DLD1 (cell line): ENCODE data around the gene SLC25A5.
"Not testable (repeated sequence)": the region's sequence is repeated elsewhere in the genome, so short reads cannot be mapped to it uniquely, and the experiment has no call there.

Experiments
- in situ Hi-C: cut with HindIII; loops from 2 replicates; pipeline ENCODE4 v1.10.0; 2017; ENCODE audit warnings: low sequenced_read_pairs

The SLC25A5 gene

GRCh38 chrX:119467842-119468550, at the start of gene SLC25A5:
Gene SLC25A5, plus strand, starts transcription at chrX:119468444. Its CDS starts 72 bp downstream, at chrX:119468516.
- in situ Hi-C loops, result no loop called here

GRCh38 chrX:119419146-119419545, 49.1 kb upstream of the SLC25A5 start:
- in situ Hi-C loops, result no loop called here

DNA sequence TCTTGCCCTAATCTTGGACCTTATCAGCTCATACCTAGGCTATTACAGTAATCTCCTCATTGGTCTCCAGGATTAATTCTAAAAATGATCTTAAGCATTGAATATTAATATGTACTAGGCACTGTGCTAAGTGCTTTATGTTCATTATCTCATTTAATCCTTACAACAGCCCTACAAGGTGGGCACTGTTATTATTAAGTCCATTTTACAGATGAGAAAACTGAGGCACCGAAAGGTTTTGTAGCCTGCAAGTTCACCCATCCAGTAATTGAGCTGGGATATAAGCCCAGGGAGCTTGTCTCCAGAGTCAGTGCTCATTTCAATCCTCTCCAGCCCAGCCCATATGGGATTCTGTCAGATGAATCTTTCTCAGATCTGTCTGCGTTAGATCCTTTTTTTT, 48.3 kb upstream of the SLC25A5 start:
- in situ Hi-C loops, result no loop called here

- in situ Hi-C loops, result no loop called here
Observed at GRCh38 chrX:119421016-119421705, 47.1 kb upstream of the SLC25A5 start.

DNA sequence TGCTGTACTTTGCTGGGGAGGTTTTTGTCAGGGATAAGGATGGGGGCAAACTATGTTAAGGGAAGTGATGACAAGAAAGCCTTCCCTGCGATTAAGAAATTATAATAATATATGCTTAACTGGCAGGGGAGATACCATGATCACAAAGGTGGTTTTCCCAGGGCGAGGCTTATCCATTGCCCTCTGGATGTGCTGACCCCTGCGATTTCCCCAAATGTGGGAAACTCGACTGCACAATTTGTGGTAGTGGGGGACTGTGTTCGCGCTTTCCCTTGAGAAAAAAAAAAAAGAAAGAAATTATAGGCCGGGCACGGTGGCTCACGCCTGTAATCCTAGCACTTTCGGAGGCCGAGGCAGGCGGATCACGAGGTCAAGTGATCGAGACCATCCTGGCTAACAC, 44.6 kb upstream of the SLC25A5 start:
- in situ Hi-C loops, result no loop called here

GRCh38 chrX:119424999-119425398, 43.2 kb upstream of the SLC25A5 start:
- in situ Hi-C loops, result no loop called here

DNA sequence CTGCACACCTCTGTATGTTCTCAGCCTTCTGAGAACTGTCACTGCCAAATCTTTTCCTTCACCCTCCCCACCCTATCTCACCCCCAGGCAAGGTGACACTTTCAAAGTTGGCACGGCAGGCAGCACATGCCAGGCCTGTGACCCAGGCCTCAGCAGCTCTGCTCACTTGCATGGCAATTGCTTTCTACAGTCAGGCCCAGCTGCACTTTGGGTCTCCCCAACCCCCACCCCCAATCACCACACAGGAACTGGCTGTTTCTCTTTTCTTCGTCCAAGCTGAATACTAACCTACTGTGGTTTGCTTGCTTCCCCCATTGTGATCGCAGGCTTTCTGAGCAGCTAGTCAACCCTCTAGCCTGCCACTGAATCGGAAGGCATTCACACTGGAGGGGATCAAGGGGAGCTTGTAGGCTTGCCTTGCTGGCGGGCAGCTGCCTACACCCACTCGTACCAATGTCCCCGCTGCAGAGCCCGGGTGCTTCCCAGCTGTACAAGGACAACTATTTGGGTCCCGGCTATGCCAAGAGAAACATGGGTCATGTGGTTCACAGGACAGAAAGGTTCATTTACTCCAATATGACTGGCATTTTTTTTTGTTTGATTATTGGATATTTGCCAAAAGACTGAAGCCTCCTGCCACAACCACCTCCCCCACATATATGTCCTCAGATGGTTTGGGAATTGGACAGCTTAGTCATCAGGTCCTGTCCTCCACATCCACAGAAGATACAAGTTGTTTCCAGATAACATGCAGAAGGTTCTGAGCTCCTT, 41.0 kb upstream of the SLC25A5 start:
- in situ Hi-C loops, result no loop called here

DNA sequence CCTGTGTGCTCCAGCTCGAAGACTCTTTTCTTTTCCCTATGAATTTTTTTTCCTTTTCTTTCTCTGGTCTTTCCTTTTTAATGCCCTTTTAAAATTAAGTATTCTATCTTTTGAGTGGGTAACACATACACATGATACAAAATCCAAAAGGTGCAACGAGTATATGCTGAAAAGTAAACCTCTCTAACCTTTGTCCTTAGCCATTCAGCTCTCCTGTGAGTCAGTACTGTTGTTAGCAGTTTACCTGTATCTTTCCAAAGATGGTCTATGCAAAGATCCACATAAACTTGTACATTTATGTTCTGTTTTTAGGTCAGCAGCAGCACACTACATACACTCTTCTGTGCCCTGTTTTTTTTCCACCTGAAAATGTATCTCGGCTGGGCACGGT, 40.5 kb upstream of the SLC25A5 start:
- in situ Hi-C loops, result no loop called here

GRCh38 chrX:119429471-119429870, 38.8 kb upstream of the SLC25A5 start:
- in situ Hi-C loops, result no loop called here

- in situ Hi-C loops, result not testable (repeated sequence)
Observed at GRCh38 chrX:119441295-119441694, 26.9 kb upstream of the SLC25A5 start.

DNA sequence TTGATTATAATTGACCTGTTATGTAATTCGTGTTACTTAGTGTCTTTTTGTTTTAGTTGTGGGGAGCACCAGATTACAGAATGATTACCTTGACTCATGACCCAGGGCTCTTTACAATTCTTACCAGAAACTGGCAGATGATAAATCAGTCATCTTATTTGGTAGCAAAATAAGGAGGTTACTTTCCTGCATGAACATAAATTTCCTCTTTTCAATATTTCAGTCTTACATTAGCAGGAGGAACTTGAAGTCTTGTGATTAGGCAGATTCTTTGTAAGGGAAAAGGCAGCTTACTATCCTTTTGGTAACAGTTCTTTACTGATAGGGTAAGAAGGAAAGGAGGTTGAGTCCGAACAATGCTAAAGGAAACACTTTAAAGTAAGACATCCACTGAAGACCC, 26.0 kb upstream of the SLC25A5 start:
- in situ Hi-C loops, result no loop called here

GRCh38 chrX:119453202-119453601, 15.0 kb upstream of the SLC25A5 start:
- in situ Hi-C loops, result no loop called here

DNA sequence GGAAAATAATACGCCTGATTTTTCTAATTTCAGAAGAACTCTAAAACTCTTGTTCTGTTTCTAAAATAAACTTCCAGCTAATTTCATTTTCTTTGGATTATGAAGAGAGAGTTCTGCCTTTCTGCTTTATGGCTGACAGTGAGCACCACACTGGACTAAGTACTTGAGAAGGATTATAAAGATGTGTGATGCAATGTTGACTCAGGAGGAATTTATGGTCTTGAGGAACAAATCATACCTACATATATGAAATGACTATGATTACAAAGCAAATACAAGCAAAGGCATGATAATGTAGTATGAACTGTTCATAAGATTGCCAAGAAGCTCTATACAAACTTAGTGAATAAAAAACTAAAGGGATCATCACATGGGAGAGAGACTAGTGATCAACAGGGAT, 13.0 kb upstream of the SLC25A5 start:
- in situ Hi-C loops, result no loop called here

DNA sequence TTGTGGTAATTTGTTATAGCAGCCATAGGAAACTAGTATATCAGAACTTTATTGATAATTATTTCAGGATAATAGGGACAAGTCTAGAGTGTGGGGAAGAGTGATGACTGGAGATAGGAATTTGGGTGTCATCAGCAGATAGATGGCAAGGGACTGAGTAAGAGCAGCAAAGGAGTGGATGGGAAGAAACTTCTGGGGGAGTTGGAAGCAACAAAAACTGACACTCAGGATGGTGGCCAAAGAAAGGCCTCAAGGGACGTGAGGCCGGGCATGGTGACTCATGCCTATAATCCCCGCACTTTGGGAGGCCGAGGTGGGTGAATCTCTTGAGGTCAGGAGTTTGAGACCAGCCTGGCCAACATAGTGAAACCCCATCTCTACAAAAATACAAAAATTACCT, 9.1 kb upstream of the SLC25A5 start:
- in situ Hi-C loops, result no loop called here

- in situ Hi-C loops, result no loop called here
Observed at GRCh38 chrX:119465555-119465954, 2.7 kb upstream of the SLC25A5 start.

DNA sequence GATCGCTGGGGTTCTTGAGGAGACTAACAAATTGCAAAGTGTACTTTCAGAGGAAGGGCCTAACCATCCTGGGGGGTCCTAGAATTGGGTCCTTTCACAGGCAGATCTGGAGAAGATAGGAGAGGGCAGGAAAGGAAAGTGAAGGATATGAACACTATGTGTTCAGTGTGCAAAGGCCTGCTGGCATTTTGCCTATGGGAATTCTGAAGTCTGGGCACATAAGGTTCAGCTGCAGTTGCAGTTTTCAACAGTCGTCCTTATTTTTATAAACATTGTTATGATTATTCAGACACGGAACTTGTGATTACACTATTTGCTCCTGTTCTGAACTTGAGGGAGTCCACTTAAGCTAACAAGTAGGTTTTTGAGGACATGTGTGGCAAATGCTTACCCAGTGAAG, 1.3 kb upstream of the SLC25A5 start:
- in situ Hi-C loops, result no loop called here

DNA sequence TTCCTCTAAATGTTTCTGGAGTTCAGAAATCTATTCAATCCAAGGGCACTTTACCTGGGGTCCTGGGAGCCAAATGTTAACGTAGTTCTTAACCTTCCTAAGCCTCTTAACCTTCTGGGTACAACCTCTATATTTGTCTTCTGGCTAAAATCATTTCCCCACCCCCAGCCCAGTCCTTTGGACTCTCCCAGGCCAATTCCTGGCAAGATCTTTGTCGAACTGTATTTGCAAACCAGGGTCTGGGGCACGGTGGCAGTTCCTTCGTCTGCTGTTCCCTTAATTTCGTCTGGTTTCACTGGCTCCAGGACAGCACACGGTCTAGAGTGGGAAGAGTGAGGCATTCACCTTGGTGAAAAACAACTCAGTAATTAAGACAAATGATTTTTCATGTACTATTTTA, 811 bp upstream of the SLC25A5 start:
- in situ Hi-C loops, result no loop called here

- in situ Hi-C loops, result no loop called here
Observed at GRCh38 chrX:119468551-119469312, 488 bp downstream of the SLC25A5 start.

GRCh38 chrX:119469313-119469635, 1.0 kb downstream of the SLC25A5 start:
- in situ Hi-C loops, result no loop called here

DNA sequence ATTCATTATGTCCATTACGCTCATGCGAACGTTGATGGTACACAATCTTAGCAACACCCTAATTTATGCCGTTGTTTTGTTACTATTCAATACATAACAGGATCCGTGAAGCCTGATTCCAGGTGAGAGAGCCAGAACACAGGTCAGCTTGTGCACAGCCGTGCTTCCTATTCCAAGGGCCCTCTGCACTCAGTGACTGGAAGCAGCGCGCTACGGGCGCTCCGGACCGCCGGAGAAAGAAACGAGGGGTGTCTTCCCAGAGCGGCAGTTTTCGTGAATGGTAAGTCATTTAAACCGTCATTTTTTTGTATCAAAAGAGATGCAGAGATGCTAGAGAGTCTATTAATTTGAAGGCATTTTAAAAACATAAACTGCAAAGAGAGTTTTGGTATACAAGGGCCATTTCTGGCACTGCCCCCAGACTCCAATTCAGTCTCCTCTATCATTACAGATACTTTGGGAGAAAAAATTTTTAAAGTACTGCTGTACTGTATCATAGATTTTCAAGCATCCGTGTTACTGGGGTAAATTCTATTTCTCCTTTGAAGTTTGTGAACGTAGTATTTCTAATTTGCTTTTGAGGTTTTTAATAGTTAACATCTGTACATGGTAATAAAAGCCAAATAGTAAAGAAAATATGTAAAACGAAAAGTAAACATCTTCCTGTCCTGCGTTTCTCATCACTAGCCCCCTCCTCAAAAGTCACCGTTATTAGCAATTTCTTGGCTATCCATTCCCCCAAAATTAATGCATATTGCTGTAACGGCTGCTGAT, 6.6 kb downstream of the SLC25A5 start:
- in situ Hi-C loops, result no loop called here
